Cardiac septum (tissue), 1 donor: ENCODE results near the gene FCAR. TPM values are rescaled to one million over a fixed set of nuclear protein-coding genes. Genes with fewer than 3 reads are reported as not detected.
"Not testable (repeated sequence)": the region's sequence is repeated elsewhere in the genome, so short reads cannot be mapped to it uniquely, and the experiment has no call there.

ENCODE experiments used
- DNase-seq: peaks from one replicate; pipeline ENCODE4 v3.0.0-alpha.2; 2020; ENCODE audit warnings: low spot score
- intact Hi-C: fragments of 100-400 bp; cut with DNase I; formaldehyde crosslinking; loops from one replicate; pipeline ENCODE4 v1.14.0; 2022
- total RNA-seq: library from RNA; stranded (reverse); fragmentation: NEBNext Ultra II Directional; extraction: Animal tissue kit (Norgen Biotek cat#: 25700); gene quantifications from one replicate; pipeline ENCODE4 v1.2.1, GENCODE V29; 2021
- donor health status: DM: no; HTN: no; CAD: no.

Gene FCAR
- total RNA-seq, 1 donor from 2014 or later = 0.70 TPM

GRCh38 chr19:54889566-54889965 lies 15.5 kb downstream of the FCAR start:
- intact Hi-C loops = no loop called here
- DNase-seq = no peak

GRCh38 chr19:54893406-54893805 lies 19.4 kb downstream of the FCAR start:
- intact Hi-C loops = no loop called here
- no peak for DNase-seq

- DNase-seq, intact Hi-C loops: not testable (repeated sequence)
Observed at GRCh38 chr19:54894106-54894505, 20.1 kb downstream of the FCAR start.

- no peak for DNase-seq
- intact Hi-C loops = no loop called here
Observed at GRCh38 chr19:54896036-54896435, 22.0 kb downstream of the FCAR start.

GRCh38 chr19:54898685-54899084 lies 24.6 kb downstream of the FCAR start:
- DNase-seq, intact Hi-C loops: not testable (repeated sequence)

GRCh38 chr19:54899646-54900045 lies 25.6 kb downstream of the FCAR start:
- DNase-seq, intact Hi-C loops: not testable (repeated sequence)

- peak; percentile 78 for DNase-seq
- intact Hi-C loops = not testable (repeated sequence)
Observed at GRCh38 chr19:54901153-54901552, 27.1 kb downstream of the FCAR start.

GRCh38 chr19:54902061-54902460 lies 28.0 kb downstream of the FCAR start:
- intact Hi-C loops = no loop called here
- no peak for DNase-seq

GRCh38 chr19:54903303-54903702 lies 29.3 kb downstream of the FCAR start:
- DNase-seq = no peak
- intact Hi-C loops = no loop called here

- DNase-seq, intact Hi-C loops: not testable (repeated sequence)
Observed at GRCh38 chr19:54904261-54904660, 30.2 kb downstream of the FCAR start.

- no peak for DNase-seq
- intact Hi-C loops = no loop called here
Observed at GRCh38 chr19:54905421-54905802, 31.4 kb downstream of the FCAR start.

GRCh38 chr19:54905803-54906511 lies 31.9 kb downstream of the FCAR start, which contains the start of gene NCR1:
Gene NCR1, plus strand, starts transcription at chr19:54906148. Its CDS starts 40 bp downstream, at chr19:54906188.
- intact Hi-C loops = no loop called here
- no peak for DNase-seq

- DNase-seq = no peak
- intact Hi-C loops = no loop called here
Observed at GRCh38 chr19:54906819-54907218, 32.8 kb downstream of the FCAR start.

GRCh38 chr19:54907899-54908298 lies 33.9 kb downstream of the FCAR start:
- intact Hi-C loops, DNase-seq: not testable (repeated sequence)

GRCh38 chr19:54916822-54917221 lies 42.8 kb downstream of the FCAR start:
- DNase-seq = no peak
- intact Hi-C loops = no loop called here

- DNase-seq = no peak
- intact Hi-C loops = no loop called here
Observed at GRCh38 chr19:54918499-54918898, 44.5 kb downstream of the FCAR start.

GRCh38 chr19:54919646-54920563 lies 45.9 kb downstream of the FCAR start:
- DNase-seq, intact Hi-C loops: not testable (repeated sequence)

GRCh38 chr19:54921082-54921481 lies 47.0 kb downstream of the FCAR start:
- intact Hi-C loops = no loop called here

GRCh38 chr19:54923276-54923675 lies 49.2 kb downstream of the FCAR start:
- no peak for DNase-seq
- intact Hi-C loops = no loop called here

More at GRCh38 chr19:54921082-54921481, 47.0 kb downstream of the FCAR start:
- no peak for DNase-seq

GRCh38 chr19:54928299-54928698 lies 54.3 kb downstream of the FCAR start:
- intact Hi-C loops = no loop called here
- DNase-seq = no peak

- DNase-seq = no peak
- intact Hi-C loops = no loop called here
Observed at GRCh38 chr19:54937926-54938325, 63.9 kb downstream of the FCAR start.
